Osteoblast (primary cell): ENCODE data around the gene RIPK1. TPM values are rescaled to one million over a fixed set of nuclear protein-coding genes. Genes with fewer than 3 reads are reported as not detected.
"Not testable (repeated sequence)": the region's sequence is repeated elsewhere in the genome, so short reads cannot be mapped to it uniquely, and the experiment has no call there.

Experiments used
- DNase-seq: peaks from one replicate; pipeline ENCODE4 v3.0.0; 2011; ENCODE audit warnings: low spot score, mixed read lengths; ENCODE audit not compliant: insufficient read length; ENCODE audit errors: missing footprints
- H2AFZ ChIP-seq: 2 replicates; pipeline ENCODE4 v1.6.0; 2011; ENCODE audit warnings: mild to moderate bottlenecking, low read length
- H3K27ac ChIP-seq: 2 replicates; pipeline ENCODE4 v1.5.1; 2011; ENCODE audit warnings: mild to moderate bottlenecking, low read depth, low read length, moderate library complexity
- H3K27me3 ChIP-seq: 2 replicates; pipeline ENCODE4 v1.6.0; 2012; ENCODE audit warnings: mild to moderate bottlenecking, control low read depth, inconsistent platforms, low read length, moderate library complexity; ENCODE audit not compliant: insufficient read depth
- H3K36me3 ChIP-seq: 2 replicates; pipeline ENCODE4 v1.5.1; 2011; ENCODE audit warnings: mild to moderate bottlenecking, low read length, control low read depth, moderate library complexity; ENCODE audit not compliant: insufficient read depth
- H3K4me1 ChIP-seq: 2 replicates; pipeline ENCODE4 v1.5.1; 2011; ENCODE audit warnings: mild to moderate bottlenecking, low read length, control low read depth, moderate library complexity; ENCODE audit not compliant: insufficient read depth
- H3K4me2 ChIP-seq: 2 replicates; pipeline ENCODE4 v1.6.0; 2011; ENCODE audit warnings: mild to moderate bottlenecking, low read length; ENCODE audit not compliant: insufficient read depth
- H3K4me3 ChIP-seq: fragments of 200-600 bp; sonication (generic); 3 replicates; pipeline ENCODE4 v1.5.1; 2012; ENCODE audit warnings: mild to moderate bottlenecking, low read length, inconsistent platforms; ENCODE audit not compliant: insufficient read depth
- H3K79me2 ChIP-seq: 2 replicates; pipeline ENCODE4 v1.6.0; 2012; ENCODE audit warnings: mild to moderate bottlenecking, low read length, control low read depth, inconsistent platforms; ENCODE audit not compliant: insufficient read depth
- H3K9me3 ChIP-seq: 2 replicates; pipeline ENCODE4 v1.5.1; 2011; ENCODE audit warnings: low read depth, low read length, control low read depth
- H4K20me1 ChIP-seq: 2 replicates; pipeline ENCODE4 v1.6.0; 2012; ENCODE audit warnings: mild to moderate bottlenecking, low read length, control low read depth; ENCODE audit not compliant: insufficient read depth
- total RNA-seq: library from RNA; depleted of rRNA; stranded (reverse); fragments of >200 nt; gene quantifications from 2 replicates; pipeline ENCODE4 v1.2.3, GENCODE V29; 2012
- TF ChIP-seq, protein P1 (sequence below): IDR thresholded peaks from 2 replicates; pipeline ENCODE4 v1.5.1; 2011; ENCODE audit warnings: mild to moderate bottlenecking, low read depth, low read length, moderate library complexity; ENCODE audit errors: extremely low read depth

RIPK1 gene
- total RNA-seq, 1 donor = 29.3 TPM

DNA sequence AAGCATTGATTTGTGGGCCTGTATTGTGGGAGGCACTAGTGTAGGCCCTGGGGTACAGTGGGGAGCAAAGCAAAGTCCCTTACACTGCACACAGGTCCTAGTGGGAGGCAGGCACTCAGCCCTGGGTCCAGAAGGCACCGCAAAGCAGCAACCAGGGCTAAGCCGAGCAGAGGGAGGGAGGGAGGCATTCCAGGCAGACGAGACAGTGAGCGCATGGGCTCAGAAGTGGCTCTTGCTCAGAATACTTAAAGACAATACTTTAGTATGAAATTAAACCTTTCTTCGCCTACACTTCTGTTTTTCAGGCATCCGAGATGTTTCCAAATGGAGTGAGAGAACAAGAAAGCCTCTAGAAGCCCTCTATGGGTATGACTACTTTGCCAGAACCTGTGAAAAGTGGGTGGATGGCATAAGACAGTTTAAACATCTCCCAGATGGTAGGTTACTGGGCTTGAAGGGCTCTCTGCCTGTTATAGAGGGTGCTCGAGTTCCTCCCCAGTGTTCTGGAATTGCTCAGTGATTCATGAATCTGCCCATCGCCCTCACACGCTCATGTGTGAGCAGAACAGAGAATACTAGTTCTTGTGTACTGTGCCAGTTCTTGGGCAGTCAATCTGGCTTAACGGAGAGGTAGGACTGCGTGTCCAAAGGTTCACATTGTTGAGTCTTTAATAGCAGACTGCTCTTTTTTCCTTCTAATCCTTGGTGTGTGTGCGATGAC lies 68.9 kb downstream of the RIPK1 start:
- Histone ChIP-seq H3K27ac (peak overlapping the region; percentile 33), H3K79me2 (no peaks in the 10 kb centered on the region), H2AFZ (peak overlapping the region; percentile 8), H3K4me1 (peaks cover 16% of the 10 kb centered on the region), H3K4me2 (no peak overlapping the region), H3K27me3 (no peaks in the 10 kb centered on the region), H3K36me3 (peaks cover 16% of the 10 kb centered on the region), H3K9me3 (no peaks in the 10 kb centered on the region), H3K4me3 (no peak overlapping the region), H4K20me1 (no peaks in the 10 kb centered on the region)
- DNase-seq = no peak
- TF ChIP-seq, protein P1, sequence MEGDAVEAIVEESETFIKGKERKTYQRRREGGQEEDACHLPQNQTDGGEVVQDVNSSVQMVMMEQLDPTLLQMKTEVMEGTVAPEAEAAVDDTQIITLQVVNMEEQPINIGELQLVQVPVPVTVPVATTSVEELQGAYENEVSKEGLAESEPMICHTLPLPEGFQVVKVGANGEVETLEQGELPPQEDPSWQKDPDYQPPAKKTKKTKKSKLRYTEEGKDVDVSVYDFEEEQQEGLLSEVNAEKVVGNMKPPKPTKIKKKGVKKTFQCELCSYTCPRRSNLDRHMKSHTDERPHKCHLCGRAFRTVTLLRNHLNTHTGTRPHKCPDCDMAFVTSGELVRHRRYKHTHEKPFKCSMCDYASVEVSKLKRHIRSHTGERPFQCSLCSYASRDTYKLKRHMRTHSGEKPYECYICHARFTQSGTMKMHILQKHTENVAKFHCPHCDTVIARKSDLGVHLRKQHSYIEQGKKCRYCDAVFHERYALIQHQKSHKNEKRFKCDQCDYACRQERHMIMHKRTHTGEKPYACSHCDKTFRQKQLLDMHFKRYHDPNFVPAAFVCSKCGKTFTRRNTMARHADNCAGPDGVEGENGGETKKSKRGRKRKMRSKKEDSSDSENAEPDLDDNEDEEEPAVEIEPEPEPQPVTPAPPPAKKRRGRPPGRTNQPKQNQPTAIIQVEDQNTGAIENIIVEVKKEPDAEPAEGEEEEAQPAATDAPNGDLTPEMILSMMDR = no peak

DNA sequence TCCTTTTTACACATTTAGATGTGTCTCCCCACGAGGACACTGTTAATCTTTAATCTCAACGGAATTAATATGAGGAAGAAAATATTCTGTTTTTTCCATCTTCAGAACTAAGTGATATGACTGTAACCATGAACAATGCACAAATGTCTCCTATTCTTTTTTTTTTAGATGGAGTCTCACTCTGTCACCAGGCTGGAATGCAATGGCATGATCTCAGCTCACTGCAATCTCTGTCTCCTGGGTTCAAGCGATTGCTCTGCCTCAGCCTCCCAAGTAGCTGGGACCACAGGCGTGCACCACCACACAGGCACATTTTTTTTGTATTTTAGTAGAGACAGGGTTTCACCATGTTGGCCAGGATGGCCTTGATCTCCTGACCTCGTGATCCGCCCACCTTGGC lies 69.6 kb downstream of the RIPK1 start:
- not testable (repeated sequence) for H3K27ac ChIP-seq, H3K4me2 ChIP-seq, H4K20me1 ChIP-seq, H2AFZ ChIP-seq, DNase-seq, H3K9me3 ChIP-seq, H3K27me3 ChIP-seq, H3K4me3 ChIP-seq, H3K79me2 ChIP-seq
- Histone ChIP-seq H3K4me1 (peaks cover 16% of the 10 kb centered on the region), H3K36me3 (peaks cover 20% of the 10 kb centered on the region)

DNA sequence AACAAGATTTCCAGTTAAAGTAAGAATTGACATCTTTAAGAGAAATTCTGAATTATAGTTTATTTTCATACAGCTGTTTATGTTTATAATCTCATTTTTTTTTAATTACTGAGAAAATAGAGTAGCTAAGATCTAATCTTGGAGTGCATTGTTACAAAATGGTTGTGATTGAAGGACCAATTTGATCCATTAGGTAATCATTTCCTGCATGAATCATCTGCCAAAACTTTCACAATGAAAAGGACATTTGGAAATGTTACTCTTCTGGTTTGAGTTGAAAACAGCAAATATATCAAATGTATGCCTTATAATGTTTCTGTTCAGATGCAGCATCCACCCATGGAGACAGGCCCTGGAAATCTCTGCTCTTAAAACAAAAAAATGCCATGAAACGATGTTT lies 70.0 kb downstream of the RIPK1 start:
- TF ChIP-seq, protein P1 = no peak
- Histone ChIP-seq H2AFZ (no peak overlapping the region), H3K9me3 (no peaks in the 10 kb centered on the region), H3K4me3 (no peak overlapping the region), H3K36me3 (peaks cover 23% of the 10 kb centered on the region), H4K20me1 (no peaks in the 10 kb centered on the region), H3K4me2 (peak overlapping the region; percentile 8), H3K27me3 (no peaks in the 10 kb centered on the region), H3K79me2 (no peaks in the 10 kb centered on the region), H3K27ac (peak overlapping the region; percentile 23), H3K4me1 (peaks cover 16% of the 10 kb centered on the region)
- DNase-seq = no peak

DNA sequence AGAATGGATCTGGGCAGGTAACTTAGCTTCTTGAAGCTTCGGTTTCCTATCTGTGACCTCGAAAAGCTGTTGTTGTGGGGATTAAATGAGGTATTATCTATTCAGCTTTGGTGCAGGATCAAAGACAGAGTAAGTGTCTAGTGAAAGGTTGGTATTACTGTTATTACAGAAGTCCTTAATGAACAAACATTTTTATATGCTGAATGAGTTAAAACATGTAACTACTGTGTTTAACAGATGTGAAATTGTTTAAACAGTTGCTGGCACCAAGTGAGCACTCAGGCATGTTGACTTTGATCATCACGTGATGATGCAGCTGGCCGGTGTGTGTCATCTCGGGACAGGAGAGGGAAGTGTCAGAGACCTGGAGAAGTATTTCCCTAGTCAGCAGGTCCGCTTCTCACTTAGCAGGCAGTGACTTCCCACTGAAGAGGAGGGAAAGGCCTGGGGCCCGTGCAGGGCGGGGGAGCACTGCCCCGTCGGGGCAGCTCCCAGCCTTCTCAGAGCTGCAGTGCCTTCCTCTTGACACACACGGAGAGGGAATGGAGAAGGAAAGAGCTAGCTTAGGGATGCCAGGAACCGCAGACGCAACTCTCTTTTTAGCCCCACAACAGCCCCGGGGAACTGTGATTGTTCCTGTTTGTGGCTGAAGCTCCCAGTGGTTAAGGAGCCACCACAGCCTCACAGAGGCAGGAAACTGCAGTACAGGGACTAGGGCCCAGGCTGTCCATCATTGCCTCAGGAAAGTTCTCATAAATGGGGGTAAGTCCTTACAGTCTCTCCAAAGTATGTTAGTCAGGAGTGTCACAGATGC lies 71.0 kb downstream of the RIPK1 start:
- TF ChIP-seq, protein P1 = no peak

More for the DNA sequence above, 71.0 kb downstream of the RIPK1 start:
- Histone ChIP-seq H3K4me1 (peaks cover 16% of the 10 kb centered on the region), H3K36me3 (peaks cover 26% of the 10 kb centered on the region), H3K27ac (peak overlapping the region; percentile 29), H2AFZ (peak overlapping the region; percentile 78), H4K20me1 (no peaks in the 10 kb centered on the region), H3K4me2 (peak overlapping the region; percentile 38), H3K27me3 (no peaks in the 10 kb centered on the region), H3K79me2 (no peaks in the 10 kb centered on the region), H3K4me3 (peak overlapping the region; percentile 10), H3K9me3 (no peaks in the 10 kb centered on the region)
- peak; percentile 94 for DNase-seq
